K562 (cell line): ENCODE measurements around the gene ZSWIM9. TPM values are rescaled to one million over a fixed set of nuclear protein-coding genes. Genes with fewer than 3 reads are reported as not detected.

Experiments used
- ATAC-seq: fragments of 200-7000 bp; cut with Tn5 transposase; 3 replicates; pipeline ENCODE4 v1.9.1; 2020; ENCODE audit warnings: moderate library complexity
- BruUV-seq: library from RNA; stranded (reverse); fragments of 400-500 nt; replicated peaks from 2 replicates; lab custom pipeline; 2021; lab: Mats Ljungman, UMichigan
- CTCF ChIA-PET: fragments of 300-600 bp; formaldehyde crosslinking; extraction: SDS; loops from one replicate; lab custom pipeline; 2021; ENCODE audit warnings: low intra/inter-chr PET ratio; lab: Yijun Ruan, JAX
- POLR2A ChIA-PET: fragments of 300-600, 350-650 bp; sonication (Branson Sonifier 250); formaldehyde crosslinking; extraction: SDS; loops from one replicate; lab custom pipeline; 2021; ENCODE audit warnings: antibody characterized with exemption, inconsistent platforms; lab: Yijun Ruan, JAX
- DNase-seq, 4 experiments: peaks; one replicate each; pipeline versions ENCODE4 v3.0.0 to v3.0.0-alpha.2; 2011 to 2018; ENCODE audit warnings: low spot score in 3 of 4, mixed read lengths in 3 of 4; ENCODE audit errors: extremely low read depth in 1 of 4
- FAIRE-seq: peaks from 2 replicates; lab custom pipeline; 2011; peaks lifted over from hg19 to GRCh38; lab: Jason Lieb, UNC
- H2AFZ ChIP-seq: 2 replicates; pipeline ENCODE4 v1.6.0; 2011; ENCODE audit warnings: low read depth, low read length, control low read depth, inconsistent platforms
- H3K27ac ChIP-seq: fragments of 200-600 bp; 3 replicates; pipeline ENCODE4 v1.8.0; 2011; ENCODE audit warnings: low read depth, mild to moderate bottlenecking, control low read depth, inconsistent platforms, low read length, moderate library complexity, mixed read lengths; ENCODE audit errors: extremely low read depth
- H3K27me3 ChIP-seq, 2 experiments: fragments of 300-600 bp in 1 of 2; 2 replicates in 1 of 2; 3 replicates in 1 of 2; pipeline versions ENCODE4 v1.6.0 to v1.8.0; 2011; ENCODE audit warnings: inconsistent platforms in 2 of 2, low read length in 2 of 2, mild to moderate bottlenecking in 1 of 2, mixed read lengths in 1 of 2, moderate library complexity in 1 of 2; ENCODE audit not compliant: control insufficient read depth in 2 of 2, insufficient read depth in 2 of 2
- H3K36me3 ChIP-seq: fragments of 300-600 bp; 3 replicates; pipeline ENCODE4 v1.8.0; 2011; ENCODE audit warnings: mild to moderate bottlenecking, low read length, inconsistent platforms; ENCODE audit not compliant: control insufficient read depth, insufficient read depth
- H3K4me1 ChIP-seq, 2 experiments: fragments of 200-600 bp in 1 of 2; replicated peaks in 1 of 2; 2 replicates in 1 of 2; 3 replicates in 1 of 2; pipeline versions ENCODE4 v1.5.1 to v1.8.0; 2011; ENCODE audit warnings: inconsistent platforms in 2 of 2, low read length in 2 of 2, mild to moderate bottlenecking in 1 of 2, mixed read lengths in 1 of 2, moderate library complexity in 1 of 2; ENCODE audit not compliant: control insufficient read depth in 2 of 2, insufficient read depth in 2 of 2
- H3K4me2 ChIP-seq: 2 replicates; pipeline ENCODE4 v1.6.1; 2011; ENCODE audit warnings: low read length, control low read depth, inconsistent platforms, mixed read lengths; ENCODE audit not compliant: insufficient read depth
- H3K4me3 ChIP-seq: fragments of 200-600 bp; sonication (generic), shearing (Covaris generic); 2 replicates; pipeline ENCODE4 v1.5.1; 2016; ENCODE audit warnings: control low read depth, inconsistent platforms
- H3K79me2 ChIP-seq: fragments of 200-600 bp; 3 replicates; pipeline ENCODE4 v1.8.0; 2011; ENCODE audit warnings: low read length, inconsistent platforms; ENCODE audit not compliant: control insufficient read depth, insufficient read depth
- H3K9ac ChIP-seq, 2 experiments: 2 replicates each; pipeline versions ENCODE4 v1.6.0 to v1.6.1; 2011; ENCODE audit warnings: low read depth in 2 of 2, low read length in 2 of 2, control low read depth in 1 of 2, inconsistent platforms in 1 of 2, mild to moderate bottlenecking in 1 of 2, mixed read lengths in 1 of 2; ENCODE audit not compliant: insufficient read depth in 1 of 2
- H3K9me1 ChIP-seq: one replicate; pipeline ENCODE4 v1.6.0; 2011; ENCODE audit warnings: inconsistent platforms, mild to moderate bottlenecking, low read length, moderate library complexity; ENCODE audit not compliant: control insufficient read depth, insufficient read depth
- H3K9me3 ChIP-seq: replicated peaks from 2 replicates; pipeline ENCODE4 v1.5.1; 2011; ENCODE audit warnings: low read depth, low read length, inconsistent platforms; ENCODE audit not compliant: control insufficient read depth, insufficient read depth
- H4K20me1 ChIP-seq: replicated peaks from 2 replicates; pipeline ENCODE4 v1.6.1; 2011; ENCODE audit warnings: low read length, inconsistent platforms, mixed read lengths; ENCODE audit not compliant: control insufficient read depth, insufficient read depth
- CTBP1 ChIP-seq: fragments of 450-650 bp; IDR thresholded peaks from 2 replicates; pipeline ENCODE4 v1.6.1; 2016; ENCODE audit warnings: borderline replicate concordance
- DIDO1 ChIP-seq: fragments of 450-650 bp; IDR thresholded peaks from 2 replicates; pipeline ENCODE4 v1.6.1; 2016; ENCODE audit warnings: low read depth, missing biosample characterization, missing genetic modification characterization
- EGR1 ChIP-seq: fragments of 450-650 bp; conservative IDR thresholded peaks from 2 replicates; pipeline ENCODE4 v1.6.1; 2017; ENCODE audit warnings: mild to moderate bottlenecking
- ELF1 ChIP-seq: fragments of 200-800 bp; sonication (Bioruptor generic); IDR thresholded peaks from 2 replicates; pipeline ENCODE4 v1.6.1; 2016; ENCODE audit warnings: missing genetic modification characterization, missing compliant biosample characterization
- ELF4 ChIP-seq: fragments of 450-650 bp; formaldehyde crosslinking; IDR thresholded peaks from 2 replicates; pipeline ENCODE4 v1.4.0; 2022; ENCODE audit warnings: missing genetic modification characterization
- GABPA ChIP-seq: fragments of 200-800 bp; sonication (Bioruptor generic); conservative IDR thresholded peaks from 2 replicates; pipeline ENCODE4 v1.6.1; 2016; ENCODE audit warnings: low read depth, missing genetic modification characterization, missing compliant biosample characterization
- GABPB1 ChIP-seq: sonication (generic); formaldehyde crosslinking; IDR thresholded peaks from 2 replicates; pipeline ENCODE4 v1.8.0; 2022; ENCODE audit warnings: mild to moderate bottlenecking, missing genetic modification reagents
- RBM17 ChIP-seq: fragments of 200-400 bp; formaldehyde crosslinking; IDR thresholded peaks from 2 replicates; pipeline ENCODE4 v1.6.1; 2017; ENCODE audit warnings: low read depth, mild to moderate bottlenecking, low read length, borderline replicate concordance
- ZNF589 ChIP-seq: fragments of 200-800 bp; sonication (Bioruptor generic); IDR thresholded peaks from 2 replicates; pipeline ENCODE4 v1.6.1; 2016; ENCODE audit warnings: low read depth, missing genetic modification characterization, missing compliant biosample characterization
- WGBS: fragments of 100-300 bp; shearing (Covaris generic); methylation state at CpG from one replicate; pipeline ENCODE4 v1.1.6; 2016; ENCODE audit warnings: low coverage, mixed read lengths; ENCODE audit not compliant: insufficient coverage; ENCODE audit errors: missing lambda C conversion rate; 5-methylcytosine and 5-hydroxymethylcytosine counted together
- in situ Hi-C: fragments of 300-500 bp; cut with MboI; formaldehyde crosslinking; loops from 4 replicates; pipeline ENCODE4 v1.15.0; 2018; ENCODE audit warnings: inconsistent platforms, mixed read lengths
- intact Hi-C: fragments of 100-400 bp; cut with micrococcal nuclease; formaldehyde crosslinking; loops from 2 replicates; pipeline ENCODE4 v1.14.2; 2022
- polyA plus RNA-seq, 8 experiments: library from polyadenylated mRNA; depleted of rRNA in 4 of 8; stranded (reverse) in 5 of 8; unstranded in 3 of 8; fragments of >200 nt; fragmentation: Nextera tagmentation in 2 of 8; fragmentation: Illumina TruSeq in 1 of 8; extraction: Ambion mirVana in 2 of 8; extraction: Trizol in 1 of 8; gene quantifications; 2 replicates each; pipeline versions ENCODE4 v1.2.1 to v1.2.3, GENCODE V29; 2011 to 2014; ENCODE audit warnings: inconsistent platforms in 1 of 8, missing spikeins in 1 of 8
- total RNA-seq, 7 experiments: library from RNA; depleted of rRNA in 6 of 7; stranded (reverse); fragments of >200 nt in 6 of 7; fragmentation: Illumina TruSeq in 2 of 7; extraction: Trizol in 2 of 7; gene quantifications; 2 replicates each; pipeline versions ENCODE4 v1.2.1 to v1.2.3, GENCODE V29; 2011 to 2021; ENCODE audit warnings: low replicate concordance in 1 of 7
- TF ChIP-seq, protein P1 (sequence below), 2 experiments: fragments of 450-650 bp; IDR thresholded peaks; 2 replicates each; pipeline ENCODE4 v1.6.1; 2016
- TF ChIP-seq, protein P2 (sequence below): fragments of 200-800 bp; sonication (Bioruptor generic); IDR thresholded peaks from 2 replicates; pipeline ENCODE4 v1.6.1; 2017; ENCODE audit warnings: missing genetic modification characterization, missing compliant biosample characterization

ZSWIM9 gene
- total and polyA plus RNA-seq, 9 of the 15 experiments (the other 6 are each of a cell fraction or from before 2014, with no cell fraction given): 0.04 to 1.4 (median 0.34) TPM; not detected in 1

DNA sequence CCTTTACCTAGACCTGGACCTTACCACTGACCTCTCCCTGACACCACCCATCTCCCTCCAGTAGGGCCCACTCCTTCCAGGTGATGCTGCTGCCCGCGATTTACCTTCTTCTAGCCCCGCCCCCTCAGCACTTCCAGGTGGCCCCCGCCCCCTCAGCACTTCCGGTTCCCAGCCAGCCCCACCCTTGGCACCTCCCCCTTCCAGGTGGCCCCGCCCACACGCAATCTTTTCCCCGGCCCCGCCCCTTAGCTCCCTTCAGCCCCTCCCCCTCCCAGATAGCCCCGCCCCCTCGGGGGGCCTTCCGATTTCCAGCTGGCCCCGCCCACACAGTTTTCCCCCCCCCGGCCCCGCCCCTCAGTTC, 922 bp upstream of the ZSWIM9 start:
- DNase-seq: peak; percentile 82 to 98 (median 97)
- BruUV-seq: no TSS peak
- H3K27me3 ChIP-seq: no peaks in the 10 kb centered on the region

More for the DNA sequence above, 922 bp upstream of the ZSWIM9 start:
- H4K20me1 ChIP-seq: peaks cover 8% of the 10 kb centered on the region; the same call in 1 of the 2 replicates
- peak overlapping the region; percentile 98 to 100; a peak in 3 of 4 replicates for H3K9ac ChIP-seq
- H3K9me1 ChIP-seq: no peaks in the 10 kb centered on the region
- TF ChIP-seq ELF4 (CRISPR knock-in tag) (peak; percentile 22; the same call in 1 of the 2 replicates), GABPB1 (CRISPR knock-in tag) (peak; percentile 62; the same call in 1 of the 2 replicates), DIDO1 (tag) (no peak), ELF1 (tag) (peak; percentile 93), EGR1 (peak; percentile 58), GABPA (tag) (peak; percentile 85), ZNF589 (CRISPR knock-in tag) (0 out of 2 replicates have a peak, but pooled peaks have one; percentile 1), CTBP1 (no peak), RBM17 (no peak)
- TF ChIP-seq, protein P1, sequence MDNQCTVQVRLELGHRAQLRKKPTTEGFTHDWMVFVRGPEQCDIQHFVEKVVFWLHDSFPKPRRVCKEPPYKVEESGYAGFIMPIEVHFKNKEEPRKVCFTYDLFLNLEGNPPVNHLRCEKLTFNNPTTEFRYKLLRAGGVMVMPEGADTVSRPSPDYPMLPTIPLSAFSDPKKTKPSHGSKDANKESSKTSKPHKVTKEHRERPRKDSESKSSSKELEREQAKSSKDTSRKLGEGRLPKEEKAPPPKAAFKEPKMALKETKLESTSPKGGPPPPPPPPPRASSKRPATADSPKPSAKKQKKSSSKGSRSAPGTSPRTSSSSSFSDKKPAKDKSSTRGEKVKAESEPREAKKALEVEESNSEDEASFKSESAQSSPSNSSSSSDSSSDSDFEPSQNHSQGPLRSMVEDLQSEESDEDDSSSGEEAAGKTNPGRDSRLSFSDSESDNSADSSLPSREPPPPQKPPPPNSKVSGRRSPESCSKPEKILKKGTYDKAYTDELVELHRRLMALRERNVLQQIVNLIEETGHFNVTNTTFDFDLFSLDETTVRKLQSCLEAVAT (IDR thresholded peaks at IDR 0.05): no peak
- TF ChIP-seq, protein P2, sequence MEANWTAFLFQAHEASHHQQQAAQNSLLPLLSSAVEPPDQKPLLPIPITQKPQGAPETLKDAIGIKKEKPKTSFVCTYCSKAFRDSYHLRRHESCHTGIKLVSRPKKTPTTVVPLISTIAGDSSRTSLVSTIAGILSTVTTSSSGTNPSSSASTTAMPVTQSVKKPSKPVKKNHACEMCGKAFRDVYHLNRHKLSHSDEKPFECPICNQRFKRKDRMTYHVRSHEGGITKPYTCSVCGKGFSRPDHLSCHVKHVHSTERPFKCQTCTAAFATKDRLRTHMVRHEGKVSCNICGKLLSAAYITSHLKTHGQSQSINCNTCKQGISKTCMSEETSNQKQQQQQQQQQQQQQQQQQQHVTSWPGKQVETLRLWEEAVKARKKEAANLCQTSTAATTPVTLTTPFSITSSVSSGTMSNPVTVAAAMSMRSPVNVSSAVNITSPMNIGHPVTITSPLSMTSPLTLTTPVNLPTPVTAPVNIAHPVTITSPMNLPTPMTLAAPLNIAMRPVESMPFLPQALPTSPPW (CRISPR knock-in tag): peak; percentile 93
- H3K9me3 ChIP-seq: no peaks in the 10 kb centered on the region
- H3K4me1 ChIP-seq: peaks cover 7 to 17% of the 10 kb centered on the region in 2 experiments; a peak in 3 of 5 replicates
- peak overlapping the region; percentile 99 for H3K27ac ChIP-seq
- peak overlapping the region; percentile 96 for H3K4me2 ChIP-seq
- FAIRE-seq (peak; percentile 71), ATAC-seq (peak; percentile 55)
- CTCF ChIA-PET: no interaction called here
- POLR2A ChIA-PET: no interaction called here
- peaks cover 27% of the 10 kb centered on the region for H3K36me3 ChIP-seq
- in situ Hi-C loops (no loop called here), intact Hi-C loops (no loop called here)
- H2AFZ ChIP-seq: peak overlapping the region; percentile 100
- WGBS: 0% methylated on average over 1 of the region's 15 CpGs
- peak overlapping the region; percentile 99 for H3K4me3 ChIP-seq
- peaks cover 42% of the 10 kb centered on the region for H3K79me2 ChIP-seq
